ENCODE data around the gene SNAP47.
A peak's percentile ranks its signal among the peaks of the same experiment; 100 is the strongest.

DNA sequence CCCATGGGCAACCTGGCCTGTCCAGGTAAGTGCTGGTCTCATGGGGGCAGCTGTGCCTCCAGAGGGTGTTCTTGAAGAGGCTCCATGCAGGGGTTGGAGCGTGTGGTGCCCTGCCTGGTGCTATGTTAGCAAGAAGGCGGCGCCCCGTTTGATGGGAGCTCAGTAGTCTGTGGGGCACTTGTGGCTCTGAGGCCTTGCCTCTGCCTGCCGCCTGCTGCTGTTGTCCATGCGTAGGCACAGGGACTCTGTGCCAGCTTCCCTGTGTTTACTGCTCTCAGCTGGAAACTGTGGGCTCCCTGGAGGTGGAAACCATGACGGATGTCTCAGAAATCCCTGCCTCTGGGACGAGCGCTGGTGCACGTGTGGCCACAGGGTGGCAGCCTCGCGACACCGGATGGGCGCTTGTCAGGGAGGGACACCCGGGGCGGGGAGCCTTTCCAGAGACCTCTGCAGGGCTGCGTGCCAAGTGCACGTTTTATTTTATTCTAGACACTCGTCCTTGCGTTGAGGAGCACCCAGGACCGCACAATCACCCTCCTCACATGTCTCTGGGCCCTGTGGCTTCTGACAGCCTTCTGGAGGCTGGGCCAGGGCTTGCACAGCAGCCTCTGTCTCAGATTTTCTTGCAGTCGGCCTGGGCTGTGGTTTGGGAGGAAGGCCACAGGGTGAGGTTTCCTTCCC is 27.1 kb downstream of the SNAP47 start:
- TF ChIP-seq, protein P1, sequence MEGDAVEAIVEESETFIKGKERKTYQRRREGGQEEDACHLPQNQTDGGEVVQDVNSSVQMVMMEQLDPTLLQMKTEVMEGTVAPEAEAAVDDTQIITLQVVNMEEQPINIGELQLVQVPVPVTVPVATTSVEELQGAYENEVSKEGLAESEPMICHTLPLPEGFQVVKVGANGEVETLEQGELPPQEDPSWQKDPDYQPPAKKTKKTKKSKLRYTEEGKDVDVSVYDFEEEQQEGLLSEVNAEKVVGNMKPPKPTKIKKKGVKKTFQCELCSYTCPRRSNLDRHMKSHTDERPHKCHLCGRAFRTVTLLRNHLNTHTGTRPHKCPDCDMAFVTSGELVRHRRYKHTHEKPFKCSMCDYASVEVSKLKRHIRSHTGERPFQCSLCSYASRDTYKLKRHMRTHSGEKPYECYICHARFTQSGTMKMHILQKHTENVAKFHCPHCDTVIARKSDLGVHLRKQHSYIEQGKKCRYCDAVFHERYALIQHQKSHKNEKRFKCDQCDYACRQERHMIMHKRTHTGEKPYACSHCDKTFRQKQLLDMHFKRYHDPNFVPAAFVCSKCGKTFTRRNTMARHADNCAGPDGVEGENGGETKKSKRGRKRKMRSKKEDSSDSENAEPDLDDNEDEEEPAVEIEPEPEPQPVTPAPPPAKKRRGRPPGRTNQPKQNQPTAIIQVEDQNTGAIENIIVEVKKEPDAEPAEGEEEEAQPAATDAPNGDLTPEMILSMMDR (IDR thresholded peaks at IDR 0.05), result peak; percentile 75 to 94 (median 85)
- no peak for TF ChIP-seq POLR2A (IDR thresholded peaks at IDR 0.05)

Measured in body of pancreas (tissue), 4 donors.